ENCODE data around the gene FAM3C.

The FAM3C gene

DNA sequence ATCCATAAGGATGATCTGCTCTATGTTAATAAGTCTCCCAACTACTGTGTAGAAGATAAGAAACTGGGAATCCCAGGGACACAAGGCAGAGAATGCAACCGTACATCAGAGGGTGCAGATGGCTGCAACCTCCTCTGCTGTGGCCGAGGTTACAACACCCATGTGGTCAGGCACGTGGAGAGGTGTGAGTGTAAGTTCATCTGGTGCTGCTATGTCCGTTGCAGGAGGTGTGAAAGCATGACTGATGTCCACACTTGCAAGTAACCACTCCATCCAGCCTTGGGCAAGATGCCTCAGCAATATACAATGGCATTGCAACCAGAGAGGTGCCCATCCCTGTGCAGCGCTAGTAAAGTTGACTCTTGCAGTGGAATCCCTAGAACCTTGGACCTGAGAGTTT is 57.0 kb downstream of the FAM3C start:
- H3K36me3 ChIP-seq (ENCODE audit: control insufficient read depth, insufficient read depth, low read length) = no peaks in the 10 kb centered on the region
- H3K9me3 ChIP-seq (ENCODE audit: control insufficient read depth, low read length) = no peaks in the 10 kb centered on the region
- H3K4me3 ChIP-seq (ENCODE audit: insufficient read depth, low read depth, low read length, poor library complexity, severe bottlenecking) = no peak overlapping the region
- no peaks in the 10 kb centered on the region for H3K27me3 ChIP-seq (replicated peaks; ENCODE audit: control insufficient read depth, insufficient read depth, low read length, poor library complexity, severe bottlenecking)
- H3K4me1 ChIP-seq (ENCODE audit: control insufficient read depth, insufficient read depth, low read length, poor library complexity, severe bottlenecking) = no peaks in the 10 kb centered on the region
- no peak for DNase-seq
- H3K27ac ChIP-seq (ENCODE audit: insufficient read depth, low read length, poor library complexity, severe bottlenecking) = no peak overlapping the region

DNA sequence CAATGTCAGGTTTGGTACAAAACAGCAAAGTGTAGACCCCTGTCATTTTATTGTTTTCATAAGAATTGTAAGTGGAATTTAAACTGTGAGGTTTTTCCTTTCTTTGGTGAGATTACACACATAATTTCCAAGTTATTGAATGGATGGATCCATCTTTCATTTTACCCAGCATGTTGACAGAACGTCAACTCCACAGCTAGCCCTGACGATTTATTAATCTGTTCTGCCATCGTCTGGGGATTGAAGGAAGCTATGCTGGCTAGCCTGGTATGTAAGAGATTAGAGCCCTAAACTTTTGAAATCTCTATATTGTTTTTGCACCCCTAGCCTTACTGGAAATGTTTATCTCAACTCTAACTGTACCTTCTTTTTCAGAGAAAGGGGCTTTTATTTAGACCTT is 58.7 kb downstream of the FAM3C start:
- Histone ChIP-seq H3K4me1 (ENCODE audit: control insufficient read depth, insufficient read depth, low read length, poor library complexity, severe bottlenecking) (no peaks in the 10 kb centered on the region), H3K36me3 (ENCODE audit: control insufficient read depth, insufficient read depth, low read length) (no peaks in the 10 kb centered on the region), H3K4me3 (ENCODE audit: insufficient read depth, low read depth, low read length, poor library complexity, severe bottlenecking) (no peak overlapping the region), H3K9me3 (ENCODE audit: control insufficient read depth, low read length) (no peaks in the 10 kb centered on the region), H3K27ac (ENCODE audit: insufficient read depth, low read length, poor library complexity, severe bottlenecking) (no peak overlapping the region), H3K27me3 (replicated peaks; ENCODE audit: control insufficient read depth, insufficient read depth, low read length, poor library complexity, severe bottlenecking) (no peaks in the 10 kb centered on the region)
- no peak for DNase-seq

DNA sequence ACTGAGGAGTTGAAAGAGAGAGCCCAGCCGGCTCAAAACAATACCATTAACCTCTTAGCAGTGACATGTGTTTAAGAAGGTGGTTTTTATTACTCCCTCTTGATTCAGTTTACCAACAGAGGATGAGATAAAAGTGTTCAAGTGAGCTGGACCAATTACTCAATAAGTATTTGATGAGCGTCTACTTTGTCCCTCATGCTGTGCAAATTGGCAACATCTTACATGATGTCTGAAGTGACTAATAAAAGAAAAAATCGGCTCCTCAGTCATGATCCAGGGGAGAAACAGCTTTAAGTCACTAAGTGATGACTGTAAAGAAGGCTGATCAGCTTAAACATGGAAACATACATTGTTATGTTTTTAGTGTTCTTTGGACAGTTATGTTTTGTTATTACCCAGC is 59.5 kb downstream of the FAM3C start:
- no peak for DNase-seq
- Histone ChIP-seq H3K4me1 (ENCODE audit: control insufficient read depth, insufficient read depth, low read length, poor library complexity, severe bottlenecking) (no peaks in the 10 kb centered on the region), H3K27ac (ENCODE audit: insufficient read depth, low read length, poor library complexity, severe bottlenecking) (no peak overlapping the region), H3K27me3 (replicated peaks; ENCODE audit: control insufficient read depth, insufficient read depth, low read length, poor library complexity, severe bottlenecking) (no peaks in the 10 kb centered on the region), H3K4me3 (ENCODE audit: insufficient read depth, low read depth, low read length, poor library complexity, severe bottlenecking) (no peak overlapping the region), H3K36me3 (ENCODE audit: control insufficient read depth, insufficient read depth, low read length) (no peaks in the 10 kb centered on the region), H3K9me3 (ENCODE audit: control insufficient read depth, low read length) (no peaks in the 10 kb centered on the region)

DNA sequence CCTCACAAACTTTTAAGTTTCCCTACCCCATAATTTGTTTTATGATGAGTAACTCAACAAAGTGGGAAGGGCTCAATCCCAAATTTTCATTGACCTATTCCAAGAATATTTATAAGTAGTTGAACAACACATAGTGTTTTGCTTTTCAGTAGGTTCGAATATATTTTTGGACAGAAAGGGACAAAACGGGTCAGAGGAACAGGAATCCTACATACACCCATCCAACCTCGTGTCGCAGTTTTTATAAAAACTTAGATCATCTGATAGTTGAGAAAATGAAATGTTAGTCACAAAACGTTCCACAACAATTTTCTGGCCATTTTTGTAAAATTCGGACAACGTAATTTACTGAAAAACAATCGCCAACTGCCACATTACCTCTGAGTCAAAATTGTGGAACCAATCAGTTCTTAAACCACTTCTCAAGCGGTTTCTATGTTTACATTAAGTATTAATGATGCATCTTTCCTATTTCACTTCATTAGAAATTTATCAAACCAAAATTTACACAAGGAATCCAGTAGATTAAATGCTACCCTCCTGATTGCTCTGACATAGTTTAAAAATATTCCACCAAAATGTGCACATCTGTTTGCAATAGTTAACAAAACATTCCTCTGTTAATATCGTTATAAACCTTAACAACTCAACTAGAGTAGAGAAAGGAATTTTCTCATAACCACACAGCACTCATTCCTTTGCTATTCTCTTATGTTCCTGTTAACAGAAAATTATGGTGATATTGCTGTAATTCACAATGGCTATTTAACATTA is 61.0 kb downstream of the FAM3C start:
- no peaks in the 10 kb centered on the region for H3K27me3 ChIP-seq (replicated peaks; ENCODE audit: control insufficient read depth, insufficient read depth, low read length, poor library complexity, severe bottlenecking)

DNA sequence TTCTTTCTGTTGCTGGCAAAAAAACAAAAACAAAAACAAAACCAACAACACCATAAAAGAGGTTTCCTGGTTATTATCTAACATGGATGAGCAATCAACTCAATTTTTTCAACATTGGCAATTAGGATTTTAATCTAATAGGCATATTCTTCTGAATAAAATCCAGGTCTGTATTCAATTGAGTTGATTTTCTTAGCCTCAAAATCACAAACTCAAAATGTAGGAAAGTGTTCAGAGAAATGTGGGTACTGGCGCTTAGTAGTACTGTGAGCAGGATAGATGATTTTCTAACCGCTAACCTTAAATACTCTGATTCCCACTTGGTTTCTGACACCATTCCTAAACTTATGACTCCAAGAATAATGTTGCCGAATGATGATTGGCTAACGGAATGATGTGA is 61.7 kb downstream of the FAM3C start:
- no peak for DNase-seq
- no peaks in the 10 kb centered on the region for H3K27me3 ChIP-seq (replicated peaks; ENCODE audit: control insufficient read depth, insufficient read depth, low read length, poor library complexity, severe bottlenecking)
- peaks cover 12% of the 10 kb centered on the region for H3K4me1 ChIP-seq (ENCODE audit: control insufficient read depth, insufficient read depth, low read length, poor library complexity, severe bottlenecking)
- no peaks in the 10 kb centered on the region for H3K9me3 ChIP-seq (ENCODE audit: control insufficient read depth, low read length)
- H3K4me3 ChIP-seq (ENCODE audit: insufficient read depth, low read depth, low read length, poor library complexity, severe bottlenecking) = no peak overlapping the region
- H3K27ac ChIP-seq (ENCODE audit: insufficient read depth, low read length, poor library complexity, severe bottlenecking) = no peak overlapping the region
- H3K36me3 ChIP-seq (ENCODE audit: control insufficient read depth, insufficient read depth, low read length) = no peaks in the 10 kb centered on the region

More for the DNA sequence above, 61.0 kb downstream of the FAM3C start:
- no peaks in the 10 kb centered on the region for H3K9me3 ChIP-seq (ENCODE audit: control insufficient read depth, low read length)
- no peak for DNase-seq
- H3K36me3 ChIP-seq (ENCODE audit: control insufficient read depth, insufficient read depth, low read length) = no peaks in the 10 kb centered on the region
- no peak overlapping the region for H3K27ac ChIP-seq (ENCODE audit: insufficient read depth, low read length, poor library complexity, severe bottlenecking)
- no peak overlapping the region for H3K4me3 ChIP-seq (ENCODE audit: insufficient read depth, low read depth, low read length, poor library complexity, severe bottlenecking)
- peaks cover 5% of the 10 kb centered on the region for H3K4me1 ChIP-seq (ENCODE audit: control insufficient read depth, insufficient read depth, low read length, poor library complexity, severe bottlenecking)

DNA sequence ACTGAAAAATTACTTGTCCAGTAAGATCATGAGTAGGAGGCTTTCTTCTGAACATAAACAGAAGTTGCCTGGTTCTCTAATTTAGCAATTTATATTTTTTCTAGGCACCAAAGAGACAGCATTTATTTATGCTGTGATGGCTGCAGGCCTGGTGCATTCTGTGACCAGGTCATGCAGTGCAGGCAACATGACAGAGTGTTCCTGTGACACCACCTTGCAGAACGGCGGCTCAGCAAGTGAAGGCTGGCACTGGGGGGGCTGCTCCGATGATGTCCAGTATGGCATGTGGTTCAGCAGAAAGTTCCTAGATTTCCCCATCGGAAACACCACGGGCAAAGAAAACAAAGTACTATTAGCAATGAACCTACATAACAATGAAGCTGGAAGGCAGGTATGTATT is 64.5 kb downstream of the FAM3C start:
- no peak for DNase-seq
- Histone ChIP-seq H3K36me3 (ENCODE audit: control insufficient read depth, insufficient read depth, low read length) (no peaks in the 10 kb centered on the region), H3K4me1 (ENCODE audit: control insufficient read depth, insufficient read depth, low read length, poor library complexity, severe bottlenecking) (peaks cover 13% of the 10 kb centered on the region), H3K27me3 (replicated peaks; ENCODE audit: control insufficient read depth, insufficient read depth, low read length, poor library complexity, severe bottlenecking) (peaks cover 5% of the 10 kb centered on the region), H3K27ac (ENCODE audit: insufficient read depth, low read length, poor library complexity, severe bottlenecking) (no peak overlapping the region), H3K4me3 (ENCODE audit: insufficient read depth, low read depth, low read length, poor library complexity, severe bottlenecking) (no peak overlapping the region), H3K9me3 (ENCODE audit: control insufficient read depth, low read length) (no peaks in the 10 kb centered on the region)

DNA sequence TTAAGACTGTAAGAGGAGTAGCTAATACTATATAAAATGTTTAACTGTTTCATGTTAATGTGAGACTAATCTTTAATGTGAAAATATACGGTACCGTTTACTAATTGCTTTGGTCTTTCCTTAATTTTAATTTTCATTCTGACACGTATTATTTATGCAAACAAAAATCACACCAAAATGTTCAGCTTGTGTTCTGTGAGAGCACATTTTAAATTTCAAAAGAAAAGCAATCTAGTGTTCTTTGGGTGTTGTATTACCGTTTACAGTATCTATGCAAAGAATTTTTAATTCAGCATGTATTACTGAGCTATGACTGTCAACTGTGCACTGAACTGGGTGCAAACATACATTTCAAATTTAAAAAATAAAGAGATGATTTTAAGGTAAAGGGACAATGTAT is 65.1 kb downstream of the FAM3C start:
- H3K4me1 ChIP-seq (ENCODE audit: control insufficient read depth, insufficient read depth, low read length, poor library complexity, severe bottlenecking) = peaks cover 13% of the 10 kb centered on the region
- DNase-seq = no peak
- H3K4me3 ChIP-seq (ENCODE audit: insufficient read depth, low read depth, low read length, poor library complexity, severe bottlenecking) = no peak overlapping the region
- H3K27me3 ChIP-seq (replicated peaks; ENCODE audit: control insufficient read depth, insufficient read depth, low read length, poor library complexity, severe bottlenecking) = peaks cover 8% of the 10 kb centered on the region
- H3K27ac ChIP-seq (ENCODE audit: insufficient read depth, low read length, poor library complexity, severe bottlenecking) = no peak overlapping the region
- H3K36me3 ChIP-seq (ENCODE audit: control insufficient read depth, insufficient read depth, low read length) = no peaks in the 10 kb centered on the region
- H3K9me3 ChIP-seq (ENCODE audit: control insufficient read depth, low read length) = no peaks in the 10 kb centered on the region

DNA sequence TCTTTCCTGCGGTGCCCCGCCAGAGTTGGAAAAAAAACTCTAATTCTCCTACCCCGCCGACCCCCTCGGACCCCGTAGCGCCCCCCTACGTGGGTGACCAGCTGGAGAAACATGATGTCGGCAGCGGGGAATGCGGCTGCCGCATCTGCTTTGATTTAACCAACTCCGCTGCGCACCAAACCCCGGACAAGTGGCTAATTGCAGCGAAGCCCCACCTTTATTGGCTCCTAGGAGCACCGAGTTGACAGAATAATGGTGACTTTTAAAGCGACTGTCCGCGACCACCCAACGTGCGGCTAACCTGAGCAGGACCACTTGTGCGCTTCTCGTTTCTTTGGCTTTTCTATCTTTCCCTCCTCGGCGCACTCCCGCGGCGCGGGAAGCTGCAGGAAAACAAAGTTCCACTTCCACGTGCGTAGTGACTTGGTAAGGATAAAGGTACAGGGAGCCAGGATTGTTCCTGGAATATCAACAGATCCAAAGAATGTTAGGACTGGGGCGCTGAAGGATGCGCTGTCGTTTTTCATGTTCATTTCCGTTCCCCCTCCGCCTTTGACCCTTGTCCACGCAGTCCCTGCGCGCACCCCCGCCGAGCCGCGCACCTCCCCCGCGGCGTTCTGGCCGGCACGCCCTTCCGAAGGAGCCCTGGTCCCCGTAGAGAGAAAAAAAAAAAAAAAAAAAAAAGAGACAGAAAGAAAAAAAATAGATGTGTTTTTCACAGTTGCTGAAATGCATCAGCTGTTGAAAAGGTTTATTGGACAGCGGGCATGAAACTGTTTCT is 65.9 kb downstream of the FAM3C start:
- Histone ChIP-seq H3K9me3 (ENCODE audit: control insufficient read depth, low read length) (no peaks in the 10 kb centered on the region), H3K27me3 (replicated peaks; ENCODE audit: control insufficient read depth, insufficient read depth, low read length, poor library complexity, severe bottlenecking) (peaks cover 8% of the 10 kb centered on the region), H3K4me1 (ENCODE audit: control insufficient read depth, insufficient read depth, low read length, poor library complexity, severe bottlenecking) (peaks cover 13% of the 10 kb centered on the region), H3K4me3 (ENCODE audit: insufficient read depth, low read depth, low read length, poor library complexity, severe bottlenecking) (no peak overlapping the region), H3K36me3 (ENCODE audit: control insufficient read depth, insufficient read depth, low read length) (no peaks in the 10 kb centered on the region), H3K27ac (ENCODE audit: insufficient read depth, low read length, poor library complexity, severe bottlenecking) (no peak overlapping the region)
- no peak for DNase-seq

DNA sequence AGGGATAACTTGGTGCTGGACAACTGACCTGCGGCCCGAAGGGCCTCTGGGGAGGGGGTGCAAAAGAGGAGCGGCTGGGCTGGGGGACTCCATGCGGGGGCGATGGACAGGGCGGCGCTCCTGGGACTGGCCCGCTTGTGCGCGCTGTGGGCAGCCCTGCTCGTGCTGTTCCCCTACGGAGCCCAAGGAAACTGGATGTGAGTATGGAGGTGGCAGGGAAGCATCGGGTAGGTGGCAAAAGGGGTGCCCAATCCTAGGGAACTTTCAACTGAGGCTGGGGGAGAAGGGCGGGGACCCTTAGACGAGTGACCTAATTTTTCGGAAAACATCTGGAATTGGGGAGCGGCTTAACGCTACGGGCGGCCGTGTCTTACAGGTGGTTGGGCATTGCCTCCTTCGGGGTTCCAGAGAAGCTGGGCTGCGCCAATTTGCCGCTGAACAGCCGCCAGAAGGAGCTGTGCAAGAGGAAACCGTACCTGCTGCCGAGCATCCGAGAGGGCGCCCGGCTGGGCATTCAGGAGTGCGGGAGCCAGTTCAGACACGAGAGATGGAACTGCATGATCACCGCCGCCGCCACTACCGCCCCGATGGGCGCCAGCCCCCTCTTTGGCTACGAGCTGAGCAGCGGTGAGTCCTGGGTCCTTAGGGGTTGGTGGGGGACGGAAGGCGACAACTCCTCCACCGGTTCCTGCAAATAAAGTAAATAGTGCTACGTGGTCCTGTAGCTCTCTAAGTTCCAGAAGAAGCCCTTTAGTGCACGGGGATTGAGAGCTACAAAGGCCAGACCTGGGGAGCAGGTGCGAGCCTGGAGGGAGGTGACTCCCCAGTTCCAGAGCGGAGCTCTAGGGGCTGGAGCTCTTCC is 66.7 kb downstream of the FAM3C start:
- Histone ChIP-seq H3K27ac (ENCODE audit: insufficient read depth, low read length, poor library complexity, severe bottlenecking) (no peak overlapping the region), H3K9me3 (ENCODE audit: control insufficient read depth, low read length) (no peaks in the 10 kb centered on the region), H3K27me3 (replicated peaks; ENCODE audit: control insufficient read depth, insufficient read depth, low read length, poor library complexity, severe bottlenecking) (peaks cover 8% of the 10 kb centered on the region), H3K4me1 (ENCODE audit: control insufficient read depth, insufficient read depth, low read length, poor library complexity, severe bottlenecking) (peaks cover 13% of the 10 kb centered on the region), H3K4me3 (ENCODE audit: insufficient read depth, low read depth, low read length, poor library complexity, severe bottlenecking) (no peak overlapping the region), H3K36me3 (ENCODE audit: control insufficient read depth, insufficient read depth, low read length) (no peaks in the 10 kb centered on the region)
- DNase-seq = no peak
